HCT116 (cell line): ENCODE data around the gene THSD4. TPM values are rescaled to one million over a fixed set of nuclear protein-coding genes. Genes with fewer than 3 reads are reported as not detected.

Experiments
- ATAC-seq: fragments of 200-7000 bp; cut with Tn5 transposase; 2 replicates; pipeline ENCODE4 v1.9.1; 2020; ENCODE audit warnings: mild to moderate bottlenecking, moderate library complexity
- BruUV-seq: library from RNA; stranded (reverse); fragments of 400-500 nt; replicated peaks from 2 replicates; lab custom pipeline; 2021; lab: Mats Ljungman, UMichigan
- CTCF ChIA-PET: fragments of 300-600 bp; sonication (Branson Sonifier 250); formaldehyde crosslinking; loops from one replicate; lab custom pipeline; 2021; ENCODE audit warnings: antibody characterized with exemption; lab: Charles Lee
- POLR2A ChIA-PET: fragments of 300-600, 350-600 bp; sonication (Branson Sonifier 250); formaldehyde crosslinking; loops from one replicate; lab custom pipeline; 2021; ENCODE audit warnings: antibody characterized with exemption; lab: Charles Lee
- RAD21 ChIA-PET, 2 experiments: fragments of 300-600 bp; sonication (Branson Sonifier 250); formaldehyde crosslinking; loops; one replicate each; lab custom pipeline; 2023; ENCODE audit warnings: low total read pairs in 2 of 2; ENCODE audit not compliant: uncharacterized antibody in 2 of 2, unreplicated experiment in 2 of 2, low non-redundant PET in 1 of 2; lab: Charles Lee
- DNase-seq: peaks from one replicate; pipeline ENCODE4 v3.0.0-alpha.2; 2010; ENCODE audit warnings: low read depth, low spot score
- H2AFZ ChIP-seq: fragments of 200-600 bp; shearing (Covaris generic), sonication (generic); 2 replicates; pipeline ENCODE4 v1.6.1; 2017; ENCODE audit warnings: low read depth, mixed run types, mixed read lengths, antibody characterized with exemption, low read length; ENCODE audit not compliant: poor library complexity, severe bottlenecking
- H3K27ac ChIP-seq: 2 replicates; pipeline ENCODE4 v1.5.1; 2012; ENCODE audit warnings: low read depth, low read length
- H3K27me3 ChIP-seq: fragments of 200-600 bp; sonication (generic); 2 replicates; pipeline ENCODE4 v1.6.1; 2016; ENCODE audit warnings: mixed run types, low read length, mixed read lengths; ENCODE audit not compliant: insufficient read depth
- H3K36me3 ChIP-seq, 2 experiments: fragments of 200-500 bp in 1 of 2; fragments of 200-600 bp in 1 of 2; sonication (Bioruptor generic) in 1 of 2; sonication (generic) in 1 of 2; 2 replicates each; pipeline versions ENCODE4 v1.5.1 to v1.6.1; 2014 to 2016; ENCODE audit warnings: low read length in 2 of 2, inconsistent platforms in 1 of 2, mixed read lengths in 1 of 2, mixed run types in 1 of 2; ENCODE audit not compliant: insufficient read depth in 2 of 2, control insufficient read depth in 1 of 2
- H3K4me1 ChIP-seq, 2 experiments: fragments of 200-600 bp in 1 of 2; sonication (generic) in 1 of 2; 2 replicates each; pipeline versions ENCODE4 v1.5.1 to v1.6.1; 2012 to 2017; ENCODE audit warnings: low read length in 2 of 2, inconsistent platforms in 1 of 2, mild to moderate bottlenecking in 1 of 2, mixed read lengths in 1 of 2, mixed run types in 1 of 2, moderate library complexity in 1 of 2; ENCODE audit not compliant: insufficient read depth in 2 of 2, control insufficient read depth in 1 of 2
- H3K4me2 ChIP-seq: fragments of 200-600 bp; sonication (generic); 2 replicates; pipeline ENCODE4 v1.6.1; 2017; ENCODE audit warnings: mixed run types, low read length, mixed read lengths
- H3K4me3 ChIP-seq, 2 experiments: fragments of 200-600 bp in 1 of 2; sonication (generic) in 1 of 2; replicated peaks in 1 of 2; 2 replicates each; pipeline ENCODE4 v1.5.1; 2011 to 2016; ENCODE audit warnings: low read length in 2 of 2, control low read depth in 1 of 2, low read depth in 1 of 2, mild to moderate bottlenecking in 1 of 2, mixed read lengths in 1 of 2, mixed run types in 1 of 2
- H3K79me2 ChIP-seq: fragments of 200-600 bp; sonication (generic); 2 replicates; pipeline ENCODE4 v1.6.1; 2017; ENCODE audit warnings: mild to moderate bottlenecking, mixed run types, low read length, moderate library complexity, mixed read lengths; ENCODE audit not compliant: insufficient read depth
- H3K9ac ChIP-seq: fragments of 200-600 bp; sonication (generic); 2 replicates; pipeline ENCODE4 v1.6.1; 2016; ENCODE audit warnings: low read length, mixed read lengths
- H3K9me2 ChIP-seq: fragments of 200-600 bp; sonication (generic), shearing (Covaris generic); 2 replicates; pipeline ENCODE4 v1.6.1; 2017; ENCODE audit warnings: mixed run types, mild to moderate bottlenecking, moderate library complexity; ENCODE audit not compliant: insufficient read depth
- H3K9me3 ChIP-seq, 2 experiments: fragments of 200-500 bp in 1 of 2; fragments of 200-600 bp in 1 of 2; sonication (Bioruptor generic) in 1 of 2; sonication (generic) in 1 of 2; 2 replicates each; pipeline ENCODE4 v1.6.1; 2014 to 2017; ENCODE audit warnings: low read length in 2 of 2, mixed read lengths in 2 of 2, inconsistent platforms in 1 of 2, low read depth in 1 of 2, mild to moderate bottlenecking in 1 of 2, mixed run types in 1 of 2, moderate library complexity in 1 of 2; ENCODE audit not compliant: control insufficient read depth in 1 of 2, insufficient read depth in 1 of 2
- H4K20me1 ChIP-seq: fragments of 200-600 bp; sonication (generic), shearing (Covaris generic); 2 replicates; pipeline ENCODE4 v1.6.1; 2017; ENCODE audit warnings: mixed run types, mild to moderate bottlenecking, moderate library complexity; ENCODE audit not compliant: insufficient read depth
- ATF3 ChIP-seq: IDR thresholded peaks from 2 replicates; pipeline ENCODE4 v1.6.1; 2012
- CEBPB ChIP-seq: IDR thresholded peaks from 2 replicates; pipeline ENCODE4 v1.6.1; 2012; ENCODE audit warnings: low read depth
- EZH2 ChIP-seq: fragments of 200-600 bp; sonication (generic); IDR thresholded peaks from 2 replicates; pipeline ENCODE4 v1.6.1; 2017; ENCODE audit warnings: antibody characterized with exemption, mixed run types
- REST ChIP-seq: IDR thresholded peaks from 2 replicates; pipeline ENCODE4 v1.6.1; 2012; ENCODE audit warnings: low read depth
- SRF ChIP-seq: IDR thresholded peaks from 2 replicates; pipeline ENCODE4 v1.6.1; 2012; ENCODE audit warnings: low read depth
- YY1 ChIP-seq: IDR thresholded peaks from 2 replicates; pipeline ENCODE4 v1.6.1; 2011; ENCODE audit warnings: low read length, low read depth, moderate library complexity, mild to moderate bottlenecking; ENCODE audit not compliant: insufficient replicate concordance; ENCODE audit errors: extremely low read depth
- ZBTB33 ChIP-seq: IDR thresholded peaks from 2 replicates; pipeline ENCODE4 v1.6.1; 2011; ENCODE audit warnings: mild to moderate bottlenecking, low read length, moderate library complexity; ENCODE audit not compliant: insufficient replicate concordance; ENCODE audit errors: extremely low read depth
- ZFX ChIP-seq: fragments of 450-650 bp; IDR thresholded peaks from 2 replicates; pipeline ENCODE4 v1.6.1; 2017
- ZNF274 ChIP-seq: fragments of 200-500 bp; sonication (Bioruptor generic); IDR thresholded peaks from 2 replicates; pipeline ENCODE4 v1.6.1; 2014; ENCODE audit warnings: mild to moderate bottlenecking, low read depth, low read length, inconsistent platforms
- intact Hi-C: fragments of 100-400 bp; cut with micrococcal nuclease; formaldehyde crosslinking; loops from 2 replicates; pipeline ENCODE4 v1.10.0; 2022
- total RNA-seq: library from RNA; stranded (reverse); gene quantifications from one replicate; pipeline ENCODE4 v1.2.1, GENCODE V29; 2021; ENCODE audit not compliant: unreplicated experiment
- TF ChIP-seq, protein P1 (sequence below), 3 experiments: fragments of 200-600 bp in 1 of 3; sonication (generic) in 1 of 3; IDR thresholded peaks in 2 of 3; conservative IDR thresholded peaks in 1 of 3; 2 replicates each; pipeline ENCODE4 v1.5.1; 2012 to 2017; ENCODE audit warnings: low read depth in 2 of 3, low read length in 2 of 3, antibody characterized with exemption in 1 of 3, borderline replicate concordance in 1 of 3, control low read depth in 1 of 3, mild to moderate bottlenecking in 1 of 3, mixed read lengths in 1 of 3, mixed run types in 1 of 3, moderate library complexity in 1 of 3; ENCODE audit not compliant: insufficient read depth in 1 of 3
- TF ChIP-seq, protein P2 (sequence below): IDR thresholded peaks from 2 replicates; pipeline ENCODE4 v1.6.1; 2012

THSD4 gene
- total RNA-seq, 1 experiment from 2014 or later: 30.5 TPM

DNA sequence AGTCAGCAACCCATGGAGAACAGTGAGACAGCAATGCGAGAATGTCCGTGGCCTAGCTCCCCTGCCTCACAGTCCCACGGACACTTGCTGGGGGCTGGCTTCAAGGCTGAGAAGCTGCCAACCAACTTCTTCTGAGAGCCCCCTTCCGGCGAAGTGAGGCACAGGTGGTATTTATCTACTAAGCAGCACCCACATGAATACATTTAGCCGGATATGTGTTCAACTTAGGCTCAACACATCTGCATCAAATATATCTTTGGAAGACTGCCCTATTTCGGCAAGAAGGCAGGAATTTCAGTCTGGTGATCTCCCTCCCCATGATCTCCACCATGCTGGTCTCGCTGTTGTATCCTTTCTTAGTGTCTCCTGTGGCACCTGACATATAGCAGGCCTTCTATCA, 354.1 kb downstream of the THSD4 start:
- DNase-seq (no peak), ATAC-seq (no peak)
- no peak overlapping the region for H3K27ac ChIP-seq
- no peak overlapping the region for H3K4me3 ChIP-seq
- BruUV-seq: no TSS peak
- no peaks in the 10 kb centered on the region for H3K27me3 ChIP-seq
- H3K36me3 ChIP-seq: no peaks in the 10 kb centered on the region
- RAD21 ChIA-PET: no interaction called here
- POLR2A ChIA-PET: no interaction called here
- TF ChIP-seq CEBPB: no peak
- TF ChIP-seq, protein P1, sequence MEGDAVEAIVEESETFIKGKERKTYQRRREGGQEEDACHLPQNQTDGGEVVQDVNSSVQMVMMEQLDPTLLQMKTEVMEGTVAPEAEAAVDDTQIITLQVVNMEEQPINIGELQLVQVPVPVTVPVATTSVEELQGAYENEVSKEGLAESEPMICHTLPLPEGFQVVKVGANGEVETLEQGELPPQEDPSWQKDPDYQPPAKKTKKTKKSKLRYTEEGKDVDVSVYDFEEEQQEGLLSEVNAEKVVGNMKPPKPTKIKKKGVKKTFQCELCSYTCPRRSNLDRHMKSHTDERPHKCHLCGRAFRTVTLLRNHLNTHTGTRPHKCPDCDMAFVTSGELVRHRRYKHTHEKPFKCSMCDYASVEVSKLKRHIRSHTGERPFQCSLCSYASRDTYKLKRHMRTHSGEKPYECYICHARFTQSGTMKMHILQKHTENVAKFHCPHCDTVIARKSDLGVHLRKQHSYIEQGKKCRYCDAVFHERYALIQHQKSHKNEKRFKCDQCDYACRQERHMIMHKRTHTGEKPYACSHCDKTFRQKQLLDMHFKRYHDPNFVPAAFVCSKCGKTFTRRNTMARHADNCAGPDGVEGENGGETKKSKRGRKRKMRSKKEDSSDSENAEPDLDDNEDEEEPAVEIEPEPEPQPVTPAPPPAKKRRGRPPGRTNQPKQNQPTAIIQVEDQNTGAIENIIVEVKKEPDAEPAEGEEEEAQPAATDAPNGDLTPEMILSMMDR (IDR thresholded peaks at IDR 0.05 in 2 of 3, conservative IDR thresholded peaks at IDR 0.05 in 1 of 3; ENCODE audit: borderline replicate concordance in 1 of 3, insufficient read depth in 1 of 3, low read depth in 2 of 3, low read length in 2 of 3): no peak
- no peak for TF ChIP-seq ATF3
- no peak for TF ChIP-seq ZFX
- TF ChIP-seq SRF: no peak
- no peak for TF ChIP-seq ZNF274
- TF ChIP-seq REST: no peak
- no peak for TF ChIP-seq EZH2
- TF ChIP-seq YY1: no peak
- TF ChIP-seq, protein P2, sequence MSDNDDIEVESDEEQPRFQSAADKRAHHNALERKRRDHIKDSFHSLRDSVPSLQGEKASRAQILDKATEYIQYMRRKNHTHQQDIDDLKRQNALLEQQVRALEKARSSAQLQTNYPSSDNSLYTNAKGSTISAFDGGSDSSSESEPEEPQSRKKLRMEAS: no peak
- no peak for TF ChIP-seq ZBTB33
- H3K9me2 ChIP-seq: no peaks in the 10 kb centered on the region
- H3K4me2 ChIP-seq: no peak overlapping the region
- H3K79me2 ChIP-seq: no peaks in the 10 kb centered on the region
- no peak overlapping the region for H3K9ac ChIP-seq
- no peaks in the 10 kb centered on the region for H4K20me1 ChIP-seq
- no peaks in the 10 kb centered on the region for H3K9me3 ChIP-seq
- intact Hi-C loops: no loop called here
- no peak overlapping the region for H2AFZ ChIP-seq
- peaks cover 16 to 18% of the 10 kb centered on the region in 2 experiments for H3K4me1 ChIP-seq
- CTCF ChIA-PET: no interaction called here
